NCI-H1092 treated with DMSO at 0.1 percent for 48 hours (cell line): ENCODE results near the gene IGFBP5.
A peak's percentile ranks its signal among the peaks of the same experiment; 100 is the strongest.

Experiments
- DNase-seq: peaks from one replicate; lab custom pipeline; 2025; lab: John Stamatoyannopoulos, UW

The IGFBP5 gene

DNA sequence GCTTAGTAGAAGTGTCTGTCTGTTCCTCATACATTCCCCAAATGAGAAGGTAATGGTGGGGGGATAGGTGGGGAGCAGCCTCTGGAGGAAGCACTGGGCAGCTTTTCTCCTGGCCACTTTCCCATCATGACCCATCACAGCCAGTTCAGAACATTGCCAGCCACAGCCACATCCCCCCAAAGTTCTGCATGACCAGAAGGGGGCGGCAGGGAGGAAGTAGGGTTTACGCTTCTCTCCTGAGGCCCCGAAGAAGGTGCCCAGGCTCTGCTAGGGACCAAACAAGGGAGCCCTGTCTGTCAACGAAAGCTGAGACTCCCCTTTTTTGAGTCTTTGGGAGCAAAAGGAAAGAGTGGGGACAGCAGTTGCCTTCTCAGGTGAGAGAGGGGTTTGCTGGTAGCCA is 7.7 kb downstream of the IGFBP5 start:
- no peak for DNase-seq

DNA sequence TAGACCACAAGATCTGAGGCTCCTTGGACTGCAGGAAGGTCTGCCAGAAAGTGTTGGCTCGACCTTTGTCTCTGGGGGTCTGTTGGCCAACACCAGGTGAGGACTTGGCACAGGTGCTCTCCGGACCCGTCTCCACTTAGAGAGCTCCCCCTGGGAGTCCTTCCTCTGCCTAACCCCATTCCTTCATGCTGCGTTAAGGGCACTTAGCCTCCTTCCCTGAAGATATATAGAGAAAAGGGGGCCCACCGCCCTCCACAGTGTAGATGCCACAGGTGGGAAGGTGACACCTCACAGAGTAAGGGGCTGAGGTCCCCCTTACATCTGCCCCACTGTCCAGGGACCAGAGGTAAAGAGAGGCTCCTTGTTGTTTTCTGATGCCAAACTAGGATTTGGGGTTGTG is 8.2 kb downstream of the IGFBP5 start:
- no peak for DNase-seq

DNA sequence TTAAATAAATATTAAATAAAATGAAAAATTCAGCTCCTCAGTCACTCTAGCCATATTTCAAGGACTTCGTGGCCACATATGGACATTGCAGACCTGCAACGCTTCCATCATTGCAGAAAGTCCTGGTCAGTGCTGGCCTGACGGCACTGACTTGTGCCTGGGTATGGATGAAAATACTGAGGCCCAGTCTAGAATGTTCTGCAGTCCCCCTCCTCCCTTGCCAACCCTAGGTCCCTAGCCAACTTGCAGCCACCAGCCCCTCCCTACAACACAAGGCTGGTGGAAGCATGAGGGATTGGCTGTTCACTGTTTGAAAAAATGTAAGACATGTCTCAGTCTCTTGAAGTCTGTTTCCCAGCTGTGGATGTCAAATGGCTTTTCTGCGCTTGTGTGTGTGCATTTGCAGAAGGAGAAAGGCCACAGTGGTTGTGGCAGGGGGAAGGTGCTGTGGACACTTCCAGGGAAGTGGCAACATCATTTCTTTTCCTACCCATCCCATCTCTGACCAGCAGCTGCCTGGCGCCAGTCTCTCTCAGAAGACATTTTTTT is 9.9 kb downstream of the IGFBP5 start:
- DNase-seq, result no peak

DNA sequence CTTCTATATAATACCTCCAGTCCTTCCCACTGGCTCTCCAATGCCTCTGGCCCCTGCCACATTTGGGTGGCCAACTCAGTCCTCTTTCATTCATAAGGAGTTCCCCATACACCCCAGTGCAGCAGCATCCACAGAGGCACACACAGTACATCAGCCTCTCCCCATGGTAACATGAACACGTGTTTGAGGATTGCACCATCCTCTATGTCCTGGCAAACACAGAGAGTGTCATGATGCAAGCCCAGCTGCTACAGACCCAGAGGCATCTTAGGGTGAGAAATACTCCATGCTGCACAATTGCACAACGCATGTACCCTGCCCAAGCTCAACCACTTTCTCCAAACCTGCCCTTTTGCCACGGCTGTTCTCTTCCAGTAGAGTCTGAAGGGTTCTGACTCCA is 11.5 kb downstream of the IGFBP5 start:
- no peak for DNase-seq

DNA sequence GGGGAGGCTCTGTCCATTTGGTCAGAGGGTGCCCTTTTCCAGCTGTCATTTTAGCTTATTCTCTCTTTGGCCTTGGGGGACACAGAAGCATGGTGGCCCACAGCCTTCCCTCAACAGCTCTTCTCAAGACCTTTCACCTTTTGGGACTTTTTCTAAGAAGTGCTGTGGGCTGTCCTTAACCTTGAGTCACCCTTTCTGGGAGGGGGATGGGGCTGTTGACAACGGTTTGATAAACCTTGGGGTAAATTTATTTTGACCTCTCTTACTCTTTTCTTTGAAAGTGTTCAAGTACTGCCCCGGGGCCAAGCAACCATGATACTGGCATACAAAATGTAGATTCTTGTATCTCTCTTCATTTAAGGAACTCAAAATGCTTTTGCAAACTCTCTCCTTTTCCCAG is 13.7 kb downstream of the IGFBP5 start:
- no peak for DNase-seq

DNA sequence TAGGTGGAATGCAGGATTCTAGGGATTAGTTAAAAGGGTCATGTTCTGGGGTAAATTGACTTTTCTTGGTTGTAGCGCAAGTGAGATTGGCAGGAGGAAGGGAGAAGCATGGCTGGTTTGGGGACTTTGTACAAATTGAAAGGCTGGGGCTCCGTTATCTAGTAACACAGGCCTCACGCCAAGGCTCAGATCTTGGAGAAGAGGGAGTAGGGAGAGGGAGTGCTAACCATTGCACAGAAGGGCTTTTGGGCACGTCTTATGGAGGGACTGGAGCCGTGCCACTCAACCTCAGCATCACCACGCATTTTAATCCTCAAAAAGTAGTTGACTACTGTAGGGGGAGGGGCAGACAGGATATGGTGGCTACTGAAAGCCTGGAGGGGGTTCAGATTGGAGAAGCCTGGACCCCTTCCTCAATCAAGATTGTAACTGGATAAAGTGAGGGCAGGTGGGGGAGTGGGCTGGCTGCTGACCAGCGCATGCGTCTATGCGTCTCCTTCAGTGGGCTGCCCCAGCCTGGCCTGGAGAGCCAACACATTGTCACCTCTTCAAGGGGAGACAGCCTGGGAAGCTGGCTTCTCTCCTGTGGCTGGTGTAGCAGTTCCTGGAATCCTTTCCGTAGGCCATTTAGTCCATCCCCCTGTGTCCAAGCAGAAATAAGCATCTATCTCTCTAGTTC is 14.3 kb downstream of the IGFBP5 start:
- no peak for DNase-seq

DNA sequence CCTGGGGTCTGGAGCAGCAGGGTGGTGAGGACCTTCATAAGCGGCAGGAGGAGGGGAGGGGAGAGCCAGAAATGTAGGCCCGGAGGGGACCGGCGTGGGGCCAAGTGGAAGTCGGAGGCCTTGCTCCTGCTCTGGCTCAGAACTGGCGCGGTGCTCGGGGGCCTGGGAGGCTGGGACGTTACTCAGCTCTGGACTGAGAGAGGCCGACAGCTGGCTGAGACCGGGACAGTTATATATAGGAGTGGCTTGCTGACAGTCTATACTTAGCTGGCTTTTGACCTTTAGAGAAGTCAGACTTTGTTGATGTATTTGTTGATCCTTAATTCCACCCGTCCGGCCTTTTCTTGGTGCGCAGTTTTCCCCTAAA is 15.7 kb downstream of the IGFBP5 start:
- DNase-seq, result no peak

DNA sequence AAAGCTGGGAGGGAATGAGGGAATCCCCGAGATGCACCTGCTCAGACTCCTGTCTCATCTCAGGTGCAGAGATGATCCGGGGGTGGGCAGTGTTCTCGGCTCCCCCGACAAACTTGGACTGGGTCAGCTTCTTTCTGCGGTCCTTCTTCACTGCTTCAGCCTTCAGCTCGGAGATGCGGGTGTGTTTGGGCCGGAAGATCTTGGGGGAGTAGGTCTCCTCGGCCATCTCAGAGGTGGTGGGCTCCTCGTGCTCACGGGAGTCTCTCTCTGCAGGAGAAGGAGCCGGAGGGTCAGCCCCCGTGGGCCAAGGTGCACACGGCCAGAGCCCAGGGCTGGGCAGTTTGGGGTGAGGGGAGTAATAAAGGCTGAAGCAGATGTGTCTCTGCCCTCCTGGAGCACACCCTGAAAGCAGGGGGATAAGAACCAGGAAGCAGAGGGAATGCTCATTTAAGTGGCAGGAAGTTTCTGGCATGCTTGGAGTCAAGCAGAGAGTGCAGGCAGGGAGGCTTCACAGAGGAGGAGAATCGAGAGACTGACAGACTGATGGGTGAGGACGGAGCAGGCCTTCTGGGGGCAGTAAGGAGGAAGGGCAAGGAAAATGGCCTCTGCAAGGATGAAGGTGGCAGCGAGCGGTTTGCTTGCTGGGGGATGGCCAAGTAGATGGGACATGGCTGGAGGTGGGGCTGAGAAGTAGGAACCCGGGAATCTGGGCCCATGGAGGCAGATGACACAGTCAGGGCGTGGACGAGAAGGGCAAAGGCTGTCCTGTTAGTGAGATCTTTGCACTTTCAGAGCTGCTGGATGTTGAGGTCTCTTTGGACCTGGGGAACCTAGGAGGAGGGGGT is 16.3 kb downstream of the IGFBP5 start:
- no peak for DNase-seq

DNA sequence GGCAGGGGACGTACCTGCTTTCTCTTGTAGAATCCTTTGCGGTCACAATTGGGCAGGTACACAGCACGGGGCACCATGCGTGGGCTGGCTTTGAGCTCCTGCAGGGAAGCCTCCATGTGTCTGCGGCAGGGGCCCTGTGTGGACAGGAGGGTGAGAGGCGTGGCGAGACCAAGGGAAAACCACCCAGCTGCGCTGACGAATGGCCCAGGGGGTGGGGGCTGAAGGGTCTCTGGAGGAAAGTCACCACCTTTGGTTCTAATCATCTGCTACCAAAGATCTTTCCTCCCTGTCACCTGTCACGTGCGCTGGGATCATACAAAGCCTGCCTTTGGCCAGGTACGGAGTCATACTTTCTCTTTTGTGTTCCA is 17.3 kb downstream of the IGFBP5 start:
- no peak for DNase-seq

DNA sequence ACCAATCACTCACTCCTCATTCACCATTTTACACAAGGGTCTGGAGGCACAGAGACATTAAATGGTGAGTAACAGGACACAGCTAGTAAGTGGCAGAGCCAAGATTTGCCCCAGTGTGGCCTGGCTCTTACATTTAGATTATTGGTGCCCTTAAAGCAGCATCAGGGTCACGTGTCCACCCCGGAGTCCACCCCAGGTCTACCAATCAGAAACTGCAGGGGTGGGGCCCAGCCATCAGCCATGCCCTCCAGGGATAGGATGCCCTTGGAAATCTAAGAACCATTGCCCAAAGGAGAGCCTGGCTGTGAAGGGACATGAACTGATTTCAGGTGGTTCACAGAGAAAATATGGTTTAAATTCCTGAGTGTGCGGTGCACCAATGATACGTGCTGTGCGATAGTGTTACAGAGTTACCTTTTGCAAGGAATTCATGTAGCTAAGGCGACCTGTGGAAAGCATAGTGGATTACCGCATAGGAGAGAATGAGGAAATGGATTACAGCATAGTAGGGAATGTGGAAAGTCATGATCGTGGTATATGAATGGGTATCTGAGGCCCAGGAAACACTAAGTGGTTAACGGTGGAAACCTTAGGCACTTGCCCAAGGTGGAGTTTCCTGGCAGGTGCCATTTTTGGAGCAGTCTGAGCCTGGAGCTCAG is 17.8 kb downstream of the IGFBP5 start:
- no peak for DNase-seq

DNA sequence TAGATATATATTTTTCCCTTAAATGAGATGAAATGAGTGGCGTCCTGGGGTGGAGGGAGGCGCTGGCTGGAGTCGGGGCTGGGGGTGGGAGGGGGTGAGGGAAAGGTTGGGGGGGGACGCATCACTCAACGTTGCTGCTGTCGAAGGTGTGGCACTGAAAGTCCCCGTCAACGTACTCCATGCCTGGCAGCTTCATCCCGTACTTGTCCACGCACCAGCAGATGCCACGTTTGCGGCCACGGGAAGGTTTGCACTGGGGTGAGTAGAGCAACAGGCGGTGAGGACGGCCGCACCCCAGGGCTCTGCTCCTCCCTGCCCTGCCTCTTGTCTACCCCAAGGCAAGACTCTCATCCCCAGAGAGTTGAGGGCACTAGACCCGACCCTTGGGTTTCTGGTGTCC is 18.7 kb downstream of the IGFBP5 start:
- DNase-seq, result no peak

DNA sequence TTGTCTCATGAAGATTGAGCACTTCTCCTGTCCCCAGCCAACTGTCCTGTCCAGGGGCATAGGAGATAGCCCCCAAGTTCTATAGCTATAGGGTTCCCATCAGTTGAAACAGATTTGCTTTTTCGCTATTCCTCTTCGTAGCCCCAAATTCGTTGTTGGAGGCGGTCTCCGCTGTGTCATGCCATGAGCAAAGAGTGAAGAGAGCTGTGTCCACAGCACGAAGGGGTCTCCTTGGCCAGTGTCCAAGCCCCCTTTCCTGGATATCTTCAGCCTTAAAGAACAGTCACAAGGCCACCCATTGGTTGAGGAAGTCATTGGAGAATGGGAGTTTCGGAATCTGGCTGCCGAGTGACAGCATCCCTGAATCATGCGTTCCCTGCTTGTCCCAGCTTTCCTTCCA is 21.0 kb downstream of the IGFBP5 start:
- DNase-seq, result no peak

DNA sequence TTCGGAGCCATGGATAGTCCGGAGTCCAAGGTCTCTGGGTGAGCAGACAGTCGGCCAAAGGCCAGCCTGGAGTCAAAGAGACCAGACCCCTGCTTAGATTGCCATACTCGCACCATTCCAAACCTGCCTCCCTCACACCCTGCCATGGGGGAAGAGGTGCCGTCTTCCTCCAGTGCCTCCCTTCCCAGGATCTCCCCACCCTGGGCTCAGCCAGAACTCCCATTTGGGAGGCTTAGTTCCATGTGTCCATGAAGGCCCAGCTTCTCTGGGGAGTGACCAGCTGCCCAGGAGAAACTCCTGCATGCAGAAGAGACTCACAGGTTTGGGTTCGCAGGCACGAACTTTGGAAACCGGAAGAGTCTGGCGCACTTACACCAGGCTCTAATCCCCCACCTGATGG is 21.7 kb downstream of the IGFBP5 start:
- DNase-seq, result no peak

DNA sequence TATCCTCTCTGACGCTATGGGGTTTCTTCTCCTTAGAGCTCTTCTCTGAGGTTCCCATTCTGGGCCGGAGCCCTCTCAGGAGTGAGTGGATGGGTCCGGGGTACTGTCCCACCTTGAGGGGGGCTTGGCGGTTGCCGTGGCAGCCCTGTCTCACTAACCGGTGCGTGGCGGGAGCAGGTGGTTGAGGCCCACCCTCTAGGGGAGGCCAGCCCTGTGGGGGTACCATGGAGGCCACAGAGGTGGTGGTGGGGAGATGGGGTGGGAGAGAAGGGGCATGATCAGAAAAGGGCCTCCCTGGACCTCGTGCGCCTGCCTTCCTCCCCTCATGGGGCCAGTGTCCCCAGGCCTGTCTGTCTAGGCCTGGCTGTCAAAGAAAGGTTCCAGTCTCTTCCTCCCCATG is 22.3 kb downstream of the IGFBP5 start:
- DNase-seq, result no peak

DNA sequence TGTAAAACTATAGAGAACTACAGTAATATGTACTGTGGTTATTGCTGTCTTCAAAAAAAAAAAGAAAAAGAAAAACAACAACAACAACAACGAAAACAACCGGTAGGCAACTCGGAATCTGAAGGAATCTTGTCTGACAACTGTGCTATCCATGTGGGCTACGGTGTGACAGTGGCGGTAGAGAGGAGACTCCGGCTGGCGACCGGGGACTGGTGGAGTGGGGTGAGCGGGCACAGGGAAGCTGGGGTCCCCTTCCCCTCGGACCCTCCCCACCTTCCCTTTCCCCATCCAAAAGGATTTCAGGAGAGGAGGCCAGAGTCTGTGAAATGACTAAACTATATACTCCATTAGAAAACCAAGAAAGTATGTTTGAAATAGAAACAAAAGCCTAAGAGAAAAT is 22.9 kb downstream of the IGFBP5 start:
- DNase-seq, result no peak

DNA sequence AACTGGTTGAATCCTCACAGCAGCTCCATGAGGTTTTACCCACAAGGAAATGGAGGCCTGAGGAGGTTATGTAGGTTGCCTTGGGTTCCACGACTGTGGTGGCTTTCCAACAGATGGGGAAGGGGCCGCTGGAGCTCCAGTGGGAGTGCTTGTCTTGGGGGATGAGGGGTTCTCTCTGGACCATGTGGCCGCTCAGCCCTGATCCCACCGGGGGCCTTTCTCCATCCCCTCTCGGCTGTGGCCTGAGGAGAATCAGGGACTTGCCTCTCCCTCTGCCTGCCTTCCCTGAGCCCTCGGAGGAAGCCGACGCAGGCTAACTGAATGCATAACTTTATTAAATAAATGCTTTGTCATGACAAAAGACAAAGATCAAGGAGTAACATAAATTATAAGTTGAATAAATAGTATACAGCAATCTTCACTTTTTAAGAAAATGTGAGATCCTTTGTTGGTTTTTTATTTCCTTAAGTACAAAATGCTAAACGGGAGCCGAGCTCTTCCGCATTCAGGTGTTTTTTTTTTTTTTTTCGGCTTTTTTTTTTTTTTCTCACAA is 23.5 kb downstream of the IGFBP5 start:
- DNase-seq, result no peak

DNA sequence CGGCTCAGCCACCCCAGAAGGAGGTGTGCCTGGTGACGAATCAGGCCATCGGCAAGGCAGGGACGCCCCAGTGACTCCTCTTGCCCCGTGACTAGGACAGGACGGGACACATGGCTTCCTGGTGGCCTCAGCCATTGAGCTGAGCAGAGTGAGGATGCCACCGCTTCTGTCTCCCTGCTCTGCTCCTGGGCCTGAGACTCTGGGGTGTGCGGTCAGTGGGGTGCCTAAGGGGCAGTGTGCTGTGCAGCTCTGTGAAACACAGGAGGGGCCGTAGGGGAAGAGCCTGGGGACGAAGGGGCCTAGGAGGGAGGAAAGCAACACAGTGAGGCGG is 24.3 kb downstream of the IGFBP5 start:
- DNase-seq, result no peak

DNA sequence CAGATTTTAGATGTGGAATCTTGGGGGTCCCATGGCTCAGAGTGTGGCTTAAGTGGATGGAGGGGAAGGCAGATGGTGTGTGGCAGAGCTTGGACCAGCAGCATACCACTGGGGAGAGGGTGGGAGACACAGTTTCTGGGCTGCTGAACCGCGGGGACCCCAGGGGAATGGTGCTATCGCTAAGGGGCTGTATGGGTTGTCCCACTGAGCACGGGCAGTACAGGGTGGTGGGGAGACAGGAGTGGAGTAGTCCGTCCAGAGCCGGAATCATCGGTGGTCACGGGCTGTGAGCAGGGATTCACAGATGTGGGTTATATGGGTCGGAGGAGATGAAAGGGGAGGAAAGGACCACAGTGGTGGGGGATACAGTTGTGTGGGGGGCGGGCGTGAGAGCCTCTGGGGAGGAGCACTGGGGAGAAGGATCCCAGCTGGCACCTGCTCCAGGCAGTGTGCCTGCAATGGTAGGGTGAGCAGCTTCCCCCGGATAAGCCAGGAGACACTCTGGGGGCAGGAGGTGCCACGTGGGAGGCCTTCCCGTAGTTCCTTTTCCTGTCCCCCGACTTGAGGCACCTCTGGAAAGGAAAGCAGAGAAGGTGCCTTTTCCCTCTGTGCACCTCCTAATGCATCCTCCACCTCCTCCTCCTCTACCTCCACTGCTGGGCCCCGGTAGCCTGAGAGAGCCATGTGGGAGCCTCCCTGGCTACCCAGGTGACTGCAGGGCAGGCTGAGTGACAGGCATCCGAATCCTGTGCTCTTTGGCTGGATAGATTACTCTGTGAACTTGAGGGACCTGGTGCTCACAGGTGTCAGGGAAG is 24.9 kb downstream of the IGFBP5 start:
- DNase-seq, result peak; percentile 44

DNA sequence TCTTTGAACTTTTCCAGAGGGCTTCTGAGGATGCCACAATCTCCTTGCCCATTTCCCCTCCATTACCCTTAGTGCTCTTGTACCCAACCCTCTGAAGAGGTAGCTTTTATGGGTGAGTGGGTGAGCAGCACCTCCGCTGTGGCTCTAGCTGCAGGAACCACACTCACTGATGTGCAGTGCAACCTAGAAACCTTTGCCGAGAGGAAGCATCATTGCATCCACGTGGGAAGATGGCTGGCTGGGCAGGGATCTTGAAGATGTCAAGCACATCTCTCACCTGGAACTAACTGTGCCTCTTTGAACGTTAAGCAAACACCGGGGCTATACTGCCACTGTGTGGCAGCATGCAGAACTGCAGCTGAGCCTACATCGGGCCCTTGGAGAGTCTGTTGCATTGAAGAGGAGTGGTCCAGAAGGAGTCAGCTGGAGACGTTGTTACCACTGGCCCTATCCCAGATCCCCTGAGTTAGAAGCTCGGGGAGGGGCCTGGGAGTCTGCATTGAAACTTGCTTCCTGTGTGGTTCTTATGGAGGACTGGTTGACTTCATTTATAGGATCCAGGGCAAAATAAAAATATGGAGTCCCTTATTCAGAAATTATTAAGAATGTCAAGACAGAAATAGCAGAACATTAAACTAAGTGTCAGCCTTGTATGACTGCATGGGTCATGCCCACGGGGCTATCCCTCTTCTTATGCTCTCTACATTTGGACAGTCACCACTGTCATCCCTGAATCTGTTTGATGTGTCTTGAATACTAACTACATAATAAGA is 28.7 kb downstream of the IGFBP5 start:
- DNase-seq, result peak; percentile 58

DNA sequence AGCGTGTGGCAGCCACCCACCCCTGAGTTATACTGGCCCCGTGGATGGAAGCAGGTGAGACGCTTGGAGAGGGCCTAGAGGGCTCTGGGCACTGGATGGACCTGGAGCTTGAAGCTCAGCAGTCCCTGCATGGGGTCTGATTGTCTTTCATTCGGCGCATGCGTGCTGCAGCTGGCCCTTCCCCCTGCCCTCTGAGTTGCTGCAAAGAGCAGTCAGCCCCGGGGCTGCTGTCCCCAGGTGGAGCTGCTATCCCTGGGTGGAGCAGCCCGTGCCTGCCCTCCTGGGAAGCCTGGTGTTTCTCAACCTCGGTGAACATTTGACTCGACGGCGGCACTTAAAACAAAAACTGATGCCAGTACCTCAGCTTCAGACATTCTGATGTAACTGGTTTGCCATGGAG is 29.6 kb downstream of the IGFBP5 start:
- DNase-seq, result peak; percentile 8

DNA sequence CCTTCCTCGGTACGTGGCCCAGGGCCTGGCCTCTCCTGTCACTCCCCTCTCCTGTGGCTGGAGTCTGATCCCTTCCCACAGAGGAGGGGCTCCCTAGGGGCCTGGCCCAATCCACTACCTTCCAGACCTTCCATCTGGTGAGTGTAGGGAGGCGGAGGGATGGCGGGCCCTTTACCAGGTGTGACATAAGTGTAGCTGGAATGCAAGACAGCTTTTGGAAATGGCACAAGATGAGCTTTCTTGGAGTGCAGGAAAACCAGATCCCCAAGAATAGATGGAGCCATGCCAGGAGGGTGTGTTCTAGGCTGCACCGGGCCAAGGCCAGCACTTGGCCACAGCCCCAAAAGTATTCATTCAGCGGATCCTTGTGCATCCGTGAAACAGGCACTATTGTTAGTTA is 30.1 kb downstream of the IGFBP5 start:
- DNase-seq, result no peak
